ENCODE measurements around the gene SLC1A3. TPM values are rescaled to one million over a fixed set of nuclear protein-coding genes. Genes with fewer than 3 reads are reported as not detected.

The SLC1A3 gene
- total and polyA plus RNA-seq, 4 experiments from 2014 or later, result 1.3 to 2.3 TPM; not detected in 2

GRCh38 chr5:36624277-36624676, 17.9 kb downstream of the SLC1A3 start:
- no peak overlapping the region for H3K27ac ChIP-seq (ENCODE audit: low read depth, low read length)
- H3K9me3 ChIP-seq (ENCODE audit: control insufficient read depth in 1 of 2, low read length in 2 of 2), result no peaks in the 10 kb centered on the region
- intact Hi-C loops (cut with micrococcal nuclease), result no loop called here
- Mint-ChIP-seq H3K27me3 (peaks cover 8 to 26% of the 10 kb centered on the region in 2 donors), H3K4me1 (no peaks in the 10 kb centered on the region), H3K27ac (no peak overlapping the region), H3K36me3 (no peaks in the 10 kb centered on the region), H3K4me3 (no peak overlapping the region), H3K9me3 (peaks cover 0 to 2% (median 0%) of the 10 kb centered on the region in 8 donors)
- H3K4me1 ChIP-seq (ENCODE audit: insufficient read depth, low read length), result no peaks in the 10 kb centered on the region
- ChIA-PET CTCF (ENCODE audit: partially characterized antibody) (no interaction called here), POLR2A (ENCODE audit: partially characterized antibody) (no interaction called here)
- no peak for DNase-seq
- H3K27me3 ChIP-seq (ENCODE audit: insufficient read depth, low read length), result no peaks in the 10 kb centered on the region
- H3K36me3 ChIP-seq (ENCODE audit: insufficient read depth, low read length), result no peaks in the 10 kb centered on the region
- no peak overlapping the region for H3K4me3 ChIP-seq (ENCODE audit: low read length in 2 of 2)

GRCh38 chr5:36628695-36629094, 22.3 kb downstream of the SLC1A3 start:
- no peak overlapping the region for H3K27ac Mint-ChIP-seq
- no peaks in the 10 kb centered on the region for H3K36me3 Mint-ChIP-seq
- CTCF ChIA-PET (ENCODE audit: partially characterized antibody), result no interaction called here
- Histone ChIP-seq H3K4me1 (ENCODE audit: insufficient read depth, low read length) (no peaks in the 10 kb centered on the region), H3K4me3 (ENCODE audit: low read length in 2 of 2) (no peak overlapping the region), H3K9me3 (ENCODE audit: control insufficient read depth in 1 of 2, low read length in 2 of 2) (no peaks in the 10 kb centered on the region), H3K36me3 (ENCODE audit: insufficient read depth, low read length) (no peaks in the 10 kb centered on the region), H3K27me3 (ENCODE audit: insufficient read depth, low read length) (no peaks in the 10 kb centered on the region), H3K27ac (ENCODE audit: low read depth, low read length) (no peak overlapping the region)
- H3K4me3 Mint-ChIP-seq, result no peak overlapping the region
- DNase-seq, result no peak
- intact Hi-C loops (cut with micrococcal nuclease), result no loop called here
- H3K9me3 Mint-ChIP-seq, result no peaks in the 10 kb centered on the region
- POLR2A ChIA-PET (ENCODE audit: partially characterized antibody), result no interaction called here
- no peaks in the 10 kb centered on the region for H3K4me1 Mint-ChIP-seq
- H3K27me3 Mint-ChIP-seq, result peaks cover 7 to 19% of the 10 kb centered on the region in 2 donors

- Histone ChIP-seq H3K27me3 (ENCODE audit: insufficient read depth, low read length) (no peaks in the 10 kb centered on the region), H3K4me3 (ENCODE audit: low read length in 2 of 2) (no peak overlapping the region), H3K4me1 (ENCODE audit: insufficient read depth, low read length) (no peaks in the 10 kb centered on the region), H3K9me3 (ENCODE audit: control insufficient read depth in 1 of 2, low read length in 2 of 2) (no peaks in the 10 kb centered on the region), H3K27ac (ENCODE audit: low read depth, low read length) (no peak overlapping the region), H3K36me3 (ENCODE audit: insufficient read depth, low read length) (no peaks in the 10 kb centered on the region)
- H3K4me1 Mint-ChIP-seq, result no peaks in the 10 kb centered on the region
- H3K4me3 Mint-ChIP-seq, result no peak overlapping the region
- intact Hi-C loops (cut with micrococcal nuclease), result no loop called here
- peaks cover 7 to 15% of the 10 kb centered on the region in 2 donors for H3K27me3 Mint-ChIP-seq
- CTCF ChIA-PET (ENCODE audit: partially characterized antibody), result no interaction called here
- H3K9me3 Mint-ChIP-seq, result no peaks in the 10 kb centered on the region
- no peak overlapping the region for H3K27ac Mint-ChIP-seq
- no peak for DNase-seq
- no peaks in the 10 kb centered on the region for H3K36me3 Mint-ChIP-seq
- POLR2A ChIA-PET (ENCODE audit: partially characterized antibody), result no interaction called here
Measured at GRCh38 chr5:36629729-36630128, 23.3 kb downstream of the SLC1A3 start.

- H3K4me1 Mint-ChIP-seq, result no peaks in the 10 kb centered on the region
- peaks cover 7 to 15% of the 10 kb centered on the region in 2 donors for H3K27me3 Mint-ChIP-seq
- ChIA-PET CTCF (ENCODE audit: partially characterized antibody) (no interaction called here), POLR2A (ENCODE audit: partially characterized antibody) (no interaction called here)
- Histone ChIP-seq H3K36me3 (ENCODE audit: insufficient read depth, low read length) (no peaks in the 10 kb centered on the region), H3K27me3 (ENCODE audit: insufficient read depth, low read length) (no peaks in the 10 kb centered on the region), H3K4me3 (ENCODE audit: low read length in 2 of 2) (no peak overlapping the region), H3K9me3 (ENCODE audit: control insufficient read depth in 1 of 2, low read length in 2 of 2) (no peaks in the 10 kb centered on the region), H3K27ac (ENCODE audit: low read depth, low read length) (no peak overlapping the region), H3K4me1 (ENCODE audit: insufficient read depth, low read length) (no peaks in the 10 kb centered on the region)
- H3K27ac Mint-ChIP-seq, result no peak overlapping the region
- H3K36me3 Mint-ChIP-seq, result no peaks in the 10 kb centered on the region
- intact Hi-C loops (cut with micrococcal nuclease), result no loop called here
- no peaks in the 10 kb centered on the region for H3K9me3 Mint-ChIP-seq
- no peak overlapping the region for H3K4me3 Mint-ChIP-seq
- DNase-seq, result no peak
Measured at GRCh38 chr5:36630201-36631145, 24.1 kb downstream of the SLC1A3 start.

GRCh38 chr5:36631154-36631553, 24.7 kb downstream of the SLC1A3 start:
- ChIA-PET POLR2A (ENCODE audit: partially characterized antibody) (no interaction called here), CTCF (ENCODE audit: partially characterized antibody) (no interaction called here)
- H3K27me3 ChIP-seq (ENCODE audit: insufficient read depth, low read length), result no peaks in the 10 kb centered on the region
- Mint-ChIP-seq H3K4me3 (no peak overlapping the region), H3K9me3 (no peaks in the 10 kb centered on the region), H3K27me3 (peaks cover 9 to 12% of the 10 kb centered on the region in 2 donors), H3K4me1 (no peaks in the 10 kb centered on the region), H3K27ac (no peak overlapping the region), H3K36me3 (no peaks in the 10 kb centered on the region)
- intact Hi-C loops (cut with micrococcal nuclease), result no loop called here
- no peaks in the 10 kb centered on the region for H3K4me1 ChIP-seq (ENCODE audit: insufficient read depth, low read length)
- H3K36me3 ChIP-seq (ENCODE audit: insufficient read depth, low read length), result no peaks in the 10 kb centered on the region
- DNase-seq, result no peak
- H3K27ac ChIP-seq (ENCODE audit: low read depth, low read length), result no peak overlapping the region
- no peaks in the 10 kb centered on the region for H3K9me3 ChIP-seq (ENCODE audit: control insufficient read depth in 1 of 2, low read length in 2 of 2)
- H3K4me3 ChIP-seq (ENCODE audit: low read length in 2 of 2), result no peak overlapping the region

- Mint-ChIP-seq H3K27ac (no peak overlapping the region), H3K9me3 (no peaks in the 10 kb centered on the region), H3K36me3 (no peaks in the 10 kb centered on the region), H3K27me3 (peaks cover 9 to 12% of the 10 kb centered on the region in 2 donors), H3K4me3 (no peak overlapping the region), H3K4me1 (no peaks in the 10 kb centered on the region)
- POLR2A ChIA-PET (ENCODE audit: partially characterized antibody), result no interaction called here
- no peak for DNase-seq
- H3K4me1 ChIP-seq (ENCODE audit: insufficient read depth, low read length), result no peaks in the 10 kb centered on the region
- CTCF ChIA-PET (ENCODE audit: partially characterized antibody), result no interaction called here
- intact Hi-C loops (cut with micrococcal nuclease), result no loop called here
- no peak overlapping the region for H3K27ac ChIP-seq (ENCODE audit: low read depth, low read length)
- no peaks in the 10 kb centered on the region for H3K9me3 ChIP-seq (ENCODE audit: control insufficient read depth in 1 of 2, low read length in 2 of 2)
- no peaks in the 10 kb centered on the region for H3K36me3 ChIP-seq (ENCODE audit: insufficient read depth, low read length)
- no peak overlapping the region for H3K4me3 ChIP-seq (ENCODE audit: low read length in 2 of 2)
- H3K27me3 ChIP-seq (ENCODE audit: insufficient read depth, low read length), result no peaks in the 10 kb centered on the region
Measured at GRCh38 chr5:36631620-36632362, 25.4 kb downstream of the SLC1A3 start.

GRCh38 chr5:36632363-36632664, 25.9 kb downstream of the SLC1A3 start:
- Histone ChIP-seq H3K4me3 (ENCODE audit: low read length in 2 of 2) (no peak overlapping the region), H3K36me3 (ENCODE audit: insufficient read depth, low read length) (no peaks in the 10 kb centered on the region), H3K4me1 (ENCODE audit: insufficient read depth, low read length) (no peaks in the 10 kb centered on the region), H3K9me3 (ENCODE audit: control insufficient read depth in 1 of 2, low read length in 2 of 2) (no peaks in the 10 kb centered on the region), H3K27me3 (ENCODE audit: insufficient read depth, low read length) (no peaks in the 10 kb centered on the region), H3K27ac (ENCODE audit: low read depth, low read length) (no peak overlapping the region)
- peaks cover 9 to 12% of the 10 kb centered on the region in 2 donors for H3K27me3 Mint-ChIP-seq
- ChIA-PET POLR2A (ENCODE audit: partially characterized antibody) (no interaction called here), CTCF (ENCODE audit: partially characterized antibody) (no interaction called here)
- no peak overlapping the region for H3K27ac Mint-ChIP-seq
- H3K9me3 Mint-ChIP-seq, result no peaks in the 10 kb centered on the region
- intact Hi-C loops (cut with micrococcal nuclease), result no loop called here
- DNase-seq, result no peak
- no peaks in the 10 kb centered on the region for H3K36me3 Mint-ChIP-seq
- H3K4me3 Mint-ChIP-seq, result no peak overlapping the region
- no peaks in the 10 kb centered on the region for H3K4me1 Mint-ChIP-seq

All from CD4-positive, alpha-beta memory T cell (primary cell).